Glutamatergic neuron (in vitro differentiated cells): ENCODE measurements around the gene RPL18. TPM values are rescaled to one million over a fixed set of nuclear protein-coding genes. Genes with fewer than 3 reads are reported as not detected.

Source experiments
- DNase-seq: peaks from one replicate; pipeline ENCODE4 v3.0.0; 2022
- H3K27ac Mint-ChIP-seq: one replicate; pipeline ENCODE4 v1.8.0; 2020; ENCODE audit warnings: mild to moderate bottlenecking, mixed read lengths, inconsistent platforms; ENCODE audit not compliant: unreplicated experiment
- H3K27me3 Mint-ChIP-seq: one replicate; pipeline ENCODE4 v1.8.0; 2020; ENCODE audit warnings: mild to moderate bottlenecking, moderate library complexity, mixed read lengths, inconsistent platforms; ENCODE audit not compliant: unreplicated experiment
- H3K36me3 Mint-ChIP-seq: one replicate; pipeline ENCODE4 v1.8.0; 2020; ENCODE audit warnings: mild to moderate bottlenecking, mixed read lengths, inconsistent platforms; ENCODE audit not compliant: unreplicated experiment
- H3K4me1 Mint-ChIP-seq: one replicate; pipeline ENCODE4 v1.8.0; 2020; ENCODE audit warnings: mild to moderate bottlenecking, low read depth, mixed read lengths, inconsistent platforms; ENCODE audit not compliant: unreplicated experiment
- H3K4me3 Mint-ChIP-seq: one replicate; pipeline ENCODE4 v1.8.0; 2020; ENCODE audit warnings: mild to moderate bottlenecking, mixed read lengths, inconsistent platforms; ENCODE audit not compliant: unreplicated experiment
- H3K9me3 Mint-ChIP-seq: one replicate; pipeline ENCODE4 v1.8.0; 2020; ENCODE audit warnings: mild to moderate bottlenecking, moderate library complexity, mixed read lengths, inconsistent platforms; ENCODE audit not compliant: unreplicated experiment
- total RNA-seq: library from RNA; stranded (reverse); fragmentation: NEBNext Ultra II Directional; extraction: Animal tissue kit (Norgen Biotek cat#: 25700); gene quantifications from one replicate; pipeline ENCODE4 v1.2.1, GENCODE V29; 2021; ENCODE audit not compliant: unreplicated experiment
- TF ChIP-seq, protein P1 (sequence below): fragments of 200-600 bp; sonication (generic); IDR thresholded peaks from one replicate; pipeline ENCODE4 v1.5.0; 2021; ENCODE audit not compliant: partially characterized antibody, unreplicated experiment

The RPL18 gene
- total RNA-seq, 1 donor from 2014 or later, result 1,011 TPM

DNA sequence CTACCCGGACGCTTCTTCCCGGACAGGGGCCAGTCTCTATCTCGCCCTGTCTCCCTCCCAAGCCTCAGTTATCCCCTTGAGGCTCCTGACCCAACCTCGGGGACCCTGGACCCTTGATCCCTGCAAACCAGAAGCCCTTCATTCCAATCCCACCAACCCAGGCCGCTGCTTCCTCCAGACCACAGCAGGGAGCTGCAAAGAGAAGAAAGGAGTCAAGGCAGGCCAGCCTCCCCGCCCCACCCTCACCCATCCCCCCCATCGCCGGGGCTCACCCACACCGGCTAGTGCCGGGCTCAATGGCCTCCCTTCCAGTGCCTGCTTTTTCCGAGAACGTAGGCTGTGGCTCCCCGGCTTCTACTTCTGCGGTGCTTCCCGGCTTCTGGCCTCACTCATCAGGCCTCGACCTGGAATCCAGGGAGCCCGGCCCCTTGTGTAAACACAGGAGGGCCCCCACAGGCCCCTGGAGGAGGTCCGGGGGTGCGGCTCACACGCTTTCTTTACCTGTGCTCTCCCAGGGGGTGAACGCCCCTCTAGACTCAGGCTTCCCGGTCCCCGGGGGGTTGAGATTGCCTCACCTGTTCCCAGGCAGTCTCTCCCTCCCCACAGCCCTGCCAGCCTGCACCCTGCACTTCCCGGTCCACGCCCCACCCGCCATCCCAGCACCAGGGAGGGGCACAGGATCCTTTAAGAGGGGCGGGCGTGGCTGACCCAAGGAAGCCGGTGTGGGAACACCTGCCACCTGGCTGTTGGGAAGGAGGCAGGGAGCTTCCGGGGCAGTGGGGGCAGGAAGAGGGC lies 4.3 kb downstream of the RPL18 start, which contains the start of gene FAM83E:
Gene FAM83E, minus strand, starts transcription at position 641 of the 795 bp plus-strand sequence. CDS start 1,704 bp downstream, outside the sequence.
- Mint-ChIP-seq H3K27ac (peak within 1 kb of the TSS; percentile 77), H3K4me1 (peaks cover 9% of the 10 kb centered on the region), H3K36me3 (no peaks in the 10 kb centered on the region), H3K27me3 (peaks cover 9% of the 10 kb centered on the region), H3K4me3 (peak within 1 kb of the TSS; percentile 42), H3K9me3 (peaks cover 7% of the 10 kb centered on the region)
- TF ChIP-seq, protein P1, sequence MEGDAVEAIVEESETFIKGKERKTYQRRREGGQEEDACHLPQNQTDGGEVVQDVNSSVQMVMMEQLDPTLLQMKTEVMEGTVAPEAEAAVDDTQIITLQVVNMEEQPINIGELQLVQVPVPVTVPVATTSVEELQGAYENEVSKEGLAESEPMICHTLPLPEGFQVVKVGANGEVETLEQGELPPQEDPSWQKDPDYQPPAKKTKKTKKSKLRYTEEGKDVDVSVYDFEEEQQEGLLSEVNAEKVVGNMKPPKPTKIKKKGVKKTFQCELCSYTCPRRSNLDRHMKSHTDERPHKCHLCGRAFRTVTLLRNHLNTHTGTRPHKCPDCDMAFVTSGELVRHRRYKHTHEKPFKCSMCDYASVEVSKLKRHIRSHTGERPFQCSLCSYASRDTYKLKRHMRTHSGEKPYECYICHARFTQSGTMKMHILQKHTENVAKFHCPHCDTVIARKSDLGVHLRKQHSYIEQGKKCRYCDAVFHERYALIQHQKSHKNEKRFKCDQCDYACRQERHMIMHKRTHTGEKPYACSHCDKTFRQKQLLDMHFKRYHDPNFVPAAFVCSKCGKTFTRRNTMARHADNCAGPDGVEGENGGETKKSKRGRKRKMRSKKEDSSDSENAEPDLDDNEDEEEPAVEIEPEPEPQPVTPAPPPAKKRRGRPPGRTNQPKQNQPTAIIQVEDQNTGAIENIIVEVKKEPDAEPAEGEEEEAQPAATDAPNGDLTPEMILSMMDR, result no peak
- no peak for DNase-seq

DNA sequence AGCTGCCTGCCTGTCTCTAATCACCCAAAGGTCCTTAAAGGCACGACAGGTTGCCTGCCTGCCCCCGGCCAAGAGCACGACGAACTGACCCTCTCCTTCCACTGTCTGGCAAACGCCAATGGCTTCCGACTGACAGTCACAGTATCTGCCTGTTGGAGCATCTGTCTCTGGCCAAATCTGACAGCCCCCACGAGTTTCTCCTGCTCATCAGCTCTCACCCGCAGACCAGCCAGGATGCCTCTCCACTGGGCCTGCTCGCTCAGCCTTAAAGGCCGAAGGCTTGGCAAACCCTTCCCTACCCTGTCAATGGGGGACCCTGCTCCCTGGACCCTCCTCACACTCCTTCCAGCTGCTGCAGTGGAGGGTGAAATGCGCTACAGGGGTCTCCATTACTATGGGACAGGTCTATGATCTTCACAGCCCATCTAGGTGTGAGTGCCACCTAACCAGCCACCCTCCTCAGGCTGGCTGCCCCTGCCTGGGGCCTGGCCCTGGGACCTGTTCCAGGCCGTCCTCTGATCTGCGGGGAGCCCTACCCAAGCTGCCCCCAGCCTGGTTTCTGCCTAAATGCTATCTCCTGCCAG lies 5.0 kb downstream of the RPL18 start:
- H3K27ac Mint-ChIP-seq, result peak overlapping the region; percentile 77
- TF ChIP-seq, protein P1, result no peak
- H3K9me3 Mint-ChIP-seq, result peaks cover 4% of the 10 kb centered on the region
- H3K36me3 Mint-ChIP-seq, result no peaks in the 10 kb centered on the region
- no peak for DNase-seq
- peaks cover 9% of the 10 kb centered on the region for H3K27me3 Mint-ChIP-seq
- H3K4me1 Mint-ChIP-seq, result peaks cover 7% of the 10 kb centered on the region
- H3K4me3 Mint-ChIP-seq, result peak overlapping the region; percentile 16

DNA sequence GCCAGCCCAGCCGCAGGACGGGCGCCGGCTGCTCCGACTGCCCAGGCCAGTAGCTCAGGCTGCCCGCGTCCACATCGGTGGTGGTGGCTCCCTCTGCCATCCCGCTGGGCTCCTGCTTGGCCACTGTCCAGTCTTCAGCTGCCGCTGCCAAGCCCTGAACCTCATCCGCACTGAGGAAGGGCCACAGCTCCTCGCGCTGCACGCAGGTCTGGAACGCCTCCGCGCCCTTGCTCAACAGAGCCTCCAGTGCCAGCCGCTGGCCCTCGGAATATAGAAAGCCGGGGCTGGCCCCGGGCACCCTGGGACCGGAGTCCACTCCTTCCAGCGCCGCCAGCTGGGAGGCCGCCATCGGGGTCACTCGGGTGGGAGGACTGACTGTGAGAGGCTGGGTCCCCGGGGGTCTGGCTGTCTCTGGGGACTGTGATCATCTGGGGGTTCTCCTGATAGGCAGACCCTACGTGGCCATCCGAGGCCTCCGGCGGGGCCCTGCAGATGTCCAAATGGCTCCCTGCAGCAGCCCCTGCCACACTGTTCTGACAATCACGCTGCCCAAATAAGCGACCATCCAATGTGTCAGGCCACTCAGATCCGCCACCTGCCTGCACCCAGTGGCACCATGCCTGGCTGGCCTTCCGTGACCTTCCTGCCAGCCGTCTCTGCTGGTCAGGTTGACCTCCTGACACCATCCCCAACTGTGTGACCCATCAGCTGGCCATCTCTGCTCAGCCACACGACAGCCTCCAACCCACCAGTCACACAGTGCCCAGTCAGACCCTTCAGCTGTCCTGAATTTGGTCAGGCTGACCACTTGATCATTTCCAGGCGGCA lies 5.7 kb downstream of the RPL18 start:
- Mint-ChIP-seq H3K4me3 (peak overlapping the region; percentile 16), H3K27me3 (peaks cover 9% of the 10 kb centered on the region)

GRCh38 chr19:48611872-48612271 lies 7.1 kb downstream of the RPL18 start:
- DNase-seq, result no peak
- H3K36me3 Mint-ChIP-seq, result no peaks in the 10 kb centered on the region
- no peak overlapping the region for H3K27ac Mint-ChIP-seq
- no peak overlapping the region for H3K4me3 Mint-ChIP-seq
- TF ChIP-seq, protein P1, result no peak
- H3K4me1 Mint-ChIP-seq, result peaks cover 7% of the 10 kb centered on the region
- H3K9me3 Mint-ChIP-seq, result peaks cover 2% of the 10 kb centered on the region
- H3K27me3 Mint-ChIP-seq, result peaks cover 6% of the 10 kb centered on the region

More for the DNA sequence above, 5.7 kb downstream of the RPL18 start:
- TF ChIP-seq, protein P1, result no peak
- DNase-seq, result no peak
- Mint-ChIP-seq H3K4me1 (peaks cover 7% of the 10 kb centered on the region), H3K27ac (peak overlapping the region; percentile 77), H3K36me3 (no peaks in the 10 kb centered on the region), H3K9me3 (peaks cover 2% of the 10 kb centered on the region)
